H1 (cell line): ENCODE results near the gene RIPOR3. TPM values are rescaled to one million over a fixed set of nuclear protein-coding genes. Genes with fewer than 3 reads are reported as not detected.
A peak's percentile ranks its signal among the peaks of the same experiment; 100 is the strongest.

ENCODE experiments used
- CTCF ChIA-PET: fragments of 300-600 bp; sonication (Branson Sonifier 250); formaldehyde crosslinking; loops from one replicate; lab custom pipeline; 2021; ENCODE audit not compliant: partially characterized antibody; lab: Charles Lee
- POLR2A ChIA-PET: fragments of 300-600 bp; sonication (Branson Sonifier 250); formaldehyde crosslinking; loops from one replicate; lab custom pipeline; 2021; ENCODE audit warnings: inconsistent platforms; ENCODE audit not compliant: partially characterized antibody; lab: Charles Lee
- DNase-seq, 2 experiments: peaks; one replicate each; pipeline versions ENCODE4 v3.0.0 to v3.0.0-alpha.2; 2010 to 2022; ENCODE audit warnings: low spot score in 2 of 2, low read depth in 1 of 2, mixed read lengths in 1 of 2
- FAIRE-seq: peaks from 2 replicates; lab custom pipeline; 2011; peaks lifted over from hg19 to GRCh38; lab: Jason Lieb, UNC
- H2AFZ ChIP-seq: 2 replicates; pipeline ENCODE4 v1.8.1; 2012; ENCODE audit warnings: low read length, inconsistent platforms
- H2AK5ac ChIP-seq: 2 replicates; pipeline ENCODE4 v1.6.1; 2013; ENCODE audit warnings: low read depth, low read length
- H2BK120ac ChIP-seq: replicated peaks from 2 replicates; pipeline ENCODE3; 2013; ENCODE audit warnings: low read depth, low read length, inconsistent platforms
- H2BK12ac ChIP-seq: 2 replicates; pipeline ENCODE4 v1.6.1; 2013; ENCODE audit warnings: low read depth, low read length
- H2BK15ac ChIP-seq: 2 replicates; pipeline ENCODE4 v1.6.1; 2013; ENCODE audit warnings: low read length
- H2BK20ac ChIP-seq: 2 replicates; pipeline ENCODE4 v1.6.1; 2013; ENCODE audit warnings: low read length
- H2BK5ac ChIP-seq: 2 replicates; pipeline ENCODE4 v1.6.1; 2013; ENCODE audit warnings: low read depth, low read length
- H3K14ac ChIP-seq: 2 replicates; pipeline ENCODE4 v1.6.1; 2013; ENCODE audit warnings: inconsistent platforms; ENCODE audit not compliant: insufficient read length
- H3K18ac ChIP-seq: 2 replicates; pipeline ENCODE4 v1.6.1; 2013; ENCODE audit warnings: low read length; ENCODE audit errors: extremely low read depth
- H3K23ac ChIP-seq: 2 replicates; pipeline ENCODE4 v1.6.1; 2013; ENCODE audit warnings: inconsistent platforms; ENCODE audit not compliant: insufficient read length
- H3K23me2 ChIP-seq: 2 replicates; pipeline ENCODE4 v1.6.1; 2013; ENCODE audit warnings: low read depth, low read length
- H3K27ac ChIP-seq: 2 replicates; pipeline ENCODE4 v1.6.1; 2011; ENCODE audit warnings: low read depth, low read length, inconsistent platforms
- H3K27me3 ChIP-seq, 4 experiments: replicated peaks in 1 of 4; 1 replicate in 1 of 4; 2 replicates in 3 of 4; pipeline versions ENCODE4 v1.6.1 to v1.8.1; 2011 to 2013; ENCODE audit warnings: low read length in 3 of 4, mild to moderate bottlenecking in 3 of 4, inconsistent platforms in 2 of 4, mixed read lengths in 2 of 4, moderate library complexity in 1 of 4; ENCODE audit not compliant: control insufficient read depth in 3 of 4, insufficient read depth in 3 of 4; ENCODE audit errors: extremely low read depth in 1 of 4
- H3K36me3 ChIP-seq, 4 experiments: 2 replicates each; pipeline versions ENCODE4 v1.6.1 to v1.8.1; 2011 to 2013; ENCODE audit warnings: mild to moderate bottlenecking in 4 of 4, low read length in 3 of 4, moderate library complexity in 2 of 4, control low read depth in 1 of 4, inconsistent platforms in 1 of 4; ENCODE audit not compliant: insufficient read depth in 4 of 4, control insufficient read depth in 2 of 4
- H3K4ac ChIP-seq: replicated peaks from 2 replicates; pipeline ENCODE3; 2013; ENCODE audit warnings: low read length, low read depth, mixed read lengths, inconsistent platforms; ENCODE audit not compliant: insufficient read length
- H3K4me1 ChIP-seq, 4 experiments: replicated peaks in 1 of 4; 1 replicate in 1 of 4; 2 replicates in 3 of 4; pipeline versions ENCODE4 v1.6.1 to v1.8.1; 2011 to 2013; ENCODE audit warnings: low read length in 3 of 4, inconsistent platforms in 2 of 4, mixed read lengths in 1 of 4; ENCODE audit not compliant: insufficient read depth in 4 of 4, control insufficient read depth in 3 of 4
- H3K4me2 ChIP-seq, 2 experiments: 2 replicates each; pipeline versions ENCODE4 v1.6.1 to v1.8.1; 2011 to 2013; ENCODE audit warnings: low read depth in 2 of 2, low read length in 2 of 2, control low read depth in 1 of 2, inconsistent platforms in 1 of 2, mild to moderate bottlenecking in 1 of 2; ENCODE audit not compliant: insufficient read depth in 1 of 2
- H3K4me3 ChIP-seq, 4 experiments: fragments of 200-600, 300-600 bp in 1 of 4; sonication (generic), shearing (Covaris generic), sonication (Bioruptor Twin) in 1 of 4; 2 replicates each; pipeline versions ENCODE4 v1.5.1 to v1.8.1; 2011 to 2016; ENCODE audit warnings: low read length in 4 of 4, low read depth in 3 of 4, control low read depth in 2 of 4, inconsistent platforms in 2 of 4, mild to moderate bottlenecking in 2 of 4, mixed read lengths in 1 of 4, moderate library complexity in 1 of 4; ENCODE audit not compliant: insufficient read depth in 2 of 4; ENCODE audit errors: extremely low read depth in 1 of 4
- H3K56ac ChIP-seq: replicated peaks from 2 replicates; pipeline ENCODE3; 2013; ENCODE audit warnings: low read depth, mild to moderate bottlenecking, mixed read lengths, low read length, inconsistent platforms; ENCODE audit not compliant: insufficient read length
- H3K79me1 ChIP-seq: 2 replicates; pipeline ENCODE4 v1.6.1; 2013; ENCODE audit warnings: low read depth, low read length, control low read depth
- H3K79me2 ChIP-seq, 2 experiments: 2 replicates each; pipeline versions ENCODE4 v1.6.1 to v1.8.1; 2012 to 2013; ENCODE audit warnings: low read length in 2 of 2, mild to moderate bottlenecking in 2 of 2, inconsistent platforms in 1 of 2; ENCODE audit not compliant: insufficient read depth in 2 of 2, control insufficient read depth in 1 of 2
- H3K9ac ChIP-seq, 4 experiments: replicated peaks in 1 of 4; 1 replicate in 1 of 4; 2 replicates in 3 of 4; pipeline versions ENCODE4 v1.6.1 to v1.8.1; 2011 to 2013; ENCODE audit warnings: low read depth in 3 of 4, low read length in 3 of 4, control low read depth in 2 of 4, mild to moderate bottlenecking in 2 of 4, moderate library complexity in 2 of 4, inconsistent platforms in 1 of 4; ENCODE audit errors: extremely low read depth in 1 of 4
- H3K9me3 ChIP-seq, 2 experiments: 2 replicates each; pipeline versions ENCODE4 v1.6.1 to v1.8.1; 2012 to 2013; ENCODE audit warnings: mild to moderate bottlenecking in 2 of 2, moderate library complexity in 2 of 2, control low read depth in 1 of 2, inconsistent platforms in 1 of 2, low read depth in 1 of 2, low read length in 1 of 2, mixed read lengths in 1 of 2; ENCODE audit not compliant: insufficient read depth in 2 of 2
- H4K20me1 ChIP-seq, 2 experiments: replicated peaks in 1 of 2; 2 replicates each; pipeline versions ENCODE3 to v1.8.1; 2011 to 2013; ENCODE audit warnings: inconsistent platforms in 2 of 2, low read length in 2 of 2, mild to moderate bottlenecking in 1 of 2; ENCODE audit not compliant: insufficient read depth in 2 of 2, control insufficient read depth in 1 of 2
- H4K5ac ChIP-seq: 2 replicates; pipeline ENCODE4 v1.6.1; 2013; ENCODE audit warnings: low read length, low read depth, mixed read lengths, inconsistent platforms; ENCODE audit not compliant: insufficient read length
- H4K8ac ChIP-seq: 2 replicates; pipeline ENCODE4 v1.8.0; 2013; ENCODE audit warnings: mild to moderate bottlenecking, moderate library complexity, low read length, inconsistent platforms; ENCODE audit not compliant: insufficient read depth; ENCODE audit errors: extremely low read depth
- H4K91ac ChIP-seq: replicated peaks from 2 replicates; pipeline ENCODE3; 2013; ENCODE audit warnings: low read length, mixed read lengths, inconsistent platforms; ENCODE audit not compliant: insufficient read length
- TAF1 ChIP-seq: IDR thresholded peaks from 2 replicates; pipeline ENCODE4 v1.6.1; 2011; ENCODE audit warnings: mild to moderate bottlenecking, low read depth, low read length
- WGBS, 2 experiments: shearing (Covaris generic) in 1 of 2; methylation state at CpG; one replicate each; pipeline versions ENCODE4 v1.1.6 to v1.1.7; 2013 to 2015; ENCODE audit warnings: low lambda C conversion rate in 2 of 2, mixed read lengths in 2 of 2, inconsistent platforms in 1 of 2, low coverage in 1 of 2, missing lambda C conversion rate in 1 of 2; ENCODE audit not compliant: insufficient replicate concordance in 2 of 2, insufficient coverage in 1 of 2, insufficient read length in 1 of 2; ENCODE audit errors: extremely low coverage in 1 of 2, missing lambda C conversion rate in 1 of 2; 5-methylcytosine and 5-hydroxymethylcytosine counted together
- polyA plus RNA-seq, 7 experiments: library from polyadenylated mRNA; depleted of rRNA in 3 of 7; stranded (reverse) in 5 of 7; unstranded in 2 of 7; fragments of >200 nt in 5 of 7; fragments of 200-250 nt in 2 of 7; gene quantifications; 1 replicate in 5 of 7; 2 replicates in 1 of 7; 4 replicates in 1 of 7; pipeline versions ENCODE4 v1.2.1 to v1.2.3, GENCODE V29; 2011 to 2013; ENCODE audit warnings: missing spikeins in 2 of 7, mixed read lengths in 2 of 7
- total RNA-seq: library from RNA; stranded (reverse); fragmentation: NEBNext Ultra II Directional; extraction: Animal tissue kit (Norgen Biotek cat#: 25700); gene quantifications from 2 replicates; pipeline ENCODE4 v1.2.1, GENCODE V29; 2021
- TF ChIP-seq, protein P1 (sequence below): IDR thresholded peaks from 2 replicates; pipeline ENCODE4 v1.6.1; 2012; ENCODE audit warnings: inconsistent platforms
- TF ChIP-seq, protein P2 (sequence below): IDR thresholded peaks from 2 replicates; pipeline ENCODE4 v1.6.1; 2011; ENCODE audit warnings: low read depth, mild to moderate bottlenecking, low read length; ENCODE audit not compliant: insufficient read depth

The RIPOR3 gene
- total and polyA plus RNA-seq, 2 of the 8 experiments (the other 6 are each of a cell fraction or from before 2014, with no cell fraction given), result 3.6 to 4.5 TPM

- Histone ChIP-seq H2BK120ac (no peak overlapping the region), H3K4me1 (peaks cover 0 to 13% (median 8%) of the 10 kb centered on the region in 4 experiments; a peak in 4 of 7 replicates), H3K79me1 (no peaks in the 10 kb centered on the region; the same call in 1 of the 2 replicates), H3K23ac (no peak overlapping the region), H4K91ac (peak overlapping the region; percentile 54), H3K4ac (no peak overlapping the region), H2BK12ac (no peak overlapping the region), H2AK5ac (no peak overlapping the region), H3K18ac (peak overlapping the region; percentile 14; the same call in 1 of the 2 replicates), H2BK5ac (no peak overlapping the region), H3K14ac (no peak overlapping the region), H3K79me2 (no peaks in the 10 kb centered on the region), H4K8ac (peak overlapping the region; percentile 37; the same call in 1 of the 2 replicates), H3K27ac (no peak overlapping the region), H3K23me2 (no peaks in the 10 kb centered on the region; the same call in 1 of the 2 replicates), H2AFZ (no peak overlapping the region), H4K20me1 (no peaks in the 10 kb centered on the region), H3K36me3 (no peaks in the 10 kb centered on the region), H4K5ac (no peak overlapping the region), H3K9ac (no peak overlapping the region; a peak in 1 of 7 replicates), H3K27me3 (no peaks in the 10 kb centered on the region), H3K4me3 (no peak overlapping the region), H3K9me3 (no peaks in the 10 kb centered on the region), H3K4me2 (no peak overlapping the region), H2BK15ac (peak overlapping the region; percentile 5; the same call in 1 of the 2 replicates), H3K56ac (no peak overlapping the region), H2BK20ac (no peak overlapping the region)
- TF ChIP-seq, protein P1, sequence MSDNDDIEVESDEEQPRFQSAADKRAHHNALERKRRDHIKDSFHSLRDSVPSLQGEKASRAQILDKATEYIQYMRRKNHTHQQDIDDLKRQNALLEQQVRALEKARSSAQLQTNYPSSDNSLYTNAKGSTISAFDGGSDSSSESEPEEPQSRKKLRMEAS, result peak; percentile 31; the same call in 1 of the 2 replicates
- no peak for TF ChIP-seq TAF1
- TF ChIP-seq, protein P2, sequence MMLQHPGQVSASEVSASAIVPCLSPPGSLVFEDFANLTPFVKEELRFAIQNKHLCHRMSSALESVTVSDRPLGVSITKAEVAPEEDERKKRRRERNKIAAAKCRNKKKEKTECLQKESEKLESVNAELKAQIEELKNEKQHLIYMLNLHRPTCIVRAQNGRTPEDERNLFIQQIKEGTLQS, result no peak
- CTCF ChIA-PET, result interaction anchor here (0.6 to 5.4 kb wide), 8 partner anchors 8 to 417 kb away, joined by 3 to 36 read pairs (median 3); no protein-coding TSS in a partner anchor
- DNase-seq (no peak), FAIRE-seq (no peak)
- 80% methylated on average over 19 of the region's 19 CpGs; no CpG with 5 or more reads in 1 of the 2 experiments for WGBS, 2 experiments
- POLR2A ChIA-PET, result interaction anchor here (1.3 kb wide), 1 partner anchor 69 kb away, joined by 3 read pairs; no protein-coding TSS in a partner anchor
Measured at GRCh38 chr20:50594591-50595432, 96.5 kb downstream of the RIPOR3 start.
